ENCODE results near the gene GSC2.

DNA sequence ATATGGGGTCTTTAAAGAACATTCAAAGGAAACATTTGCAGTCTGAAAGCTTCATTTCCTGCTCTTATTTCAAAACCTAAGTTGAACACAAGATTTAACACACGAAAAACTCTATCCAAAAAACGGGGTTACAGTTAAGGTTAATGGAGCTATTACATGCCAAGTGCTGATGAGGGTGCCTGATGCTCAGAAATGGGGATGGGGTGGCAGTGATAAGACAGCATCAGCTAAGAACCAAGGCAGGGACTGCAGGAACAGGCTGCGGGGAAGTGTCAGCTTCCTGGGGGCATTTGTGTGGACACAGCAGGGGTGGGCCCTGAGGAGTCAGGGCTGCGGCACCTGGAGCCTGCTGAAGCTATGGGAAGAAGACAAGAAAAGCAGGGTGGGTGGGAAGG is 40.0 kb downstream of the GSC2 start:
- no peak for TF ChIP-seq CTCF (conservative IDR thresholded peaks at IDR 0.05; ENCODE audit: low read length)
- TF ChIP-seq EZH2phosphoT487 (IDR thresholded peaks at IDR 0.05; ENCODE audit: borderline replicate concordance): no peak
